ENCODE measurements around the gene ARHGAP15.

The ARHGAP15 gene

GRCh38 chr2:143550500-143550899, 421.3 kb downstream of the ARHGAP15 start:
- DNase-seq, result no peak

GRCh38 chr2:143551971-143552650, 422.9 kb downstream of the ARHGAP15 start:
- DNase-seq, result no peak

- no peak for DNase-seq
Measured at GRCh38 chr2:143553261-143553660, 424.0 kb downstream of the ARHGAP15 start.

DNA sequence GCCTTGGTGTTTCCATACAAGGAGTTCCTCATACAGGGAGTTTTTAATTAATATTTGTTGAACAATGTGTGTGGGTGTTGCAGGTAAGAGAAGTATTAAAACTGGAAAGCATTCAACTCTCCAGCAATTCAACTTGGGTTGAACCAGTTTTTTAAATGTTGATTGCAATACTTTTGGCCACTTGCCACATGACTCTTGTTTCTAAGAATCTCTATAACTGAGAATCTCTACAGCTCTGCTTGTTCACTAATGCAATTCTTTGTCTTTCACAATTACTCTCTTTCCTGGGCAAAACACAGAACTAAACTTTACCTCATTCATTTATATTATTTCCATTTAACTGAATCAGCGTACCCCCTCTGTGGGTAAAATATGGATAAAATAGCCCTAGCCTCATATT, 429.4 kb downstream of the ARHGAP15 start:
- DNase-seq, result no peak

DNA sequence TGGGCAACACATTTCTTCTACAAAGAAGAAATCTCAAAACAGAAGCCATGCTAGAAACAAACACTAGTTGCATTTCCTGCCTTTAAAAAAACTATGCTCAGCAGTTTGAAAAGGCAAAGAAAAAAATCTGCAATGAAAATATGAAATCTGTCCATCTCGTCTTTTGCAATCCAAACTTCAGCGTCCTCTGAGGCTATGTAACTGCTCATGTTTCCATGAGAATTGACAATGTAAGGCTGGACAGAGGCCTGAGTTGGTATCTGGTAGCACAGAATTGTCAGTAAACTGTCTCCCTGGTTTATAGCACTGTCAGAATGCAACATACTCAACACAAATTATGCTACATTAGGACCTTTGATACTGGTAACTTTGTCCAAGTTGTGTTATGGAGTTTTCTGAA, 429.9 kb downstream of the ARHGAP15 start:
- DNase-seq, result no peak

- DNase-seq, result no peak
Measured at GRCh38 chr2:143560724-143561123, 431.5 kb downstream of the ARHGAP15 start.

GRCh38 chr2:143564419-143564818, 435.2 kb downstream of the ARHGAP15 start:
- DNase-seq, result no peak

GRCh38 chr2:143571747-143572146, 442.5 kb downstream of the ARHGAP15 start:
- DNase-seq, result no peak

- DNase-seq, result no peak
Measured at GRCh38 chr2:143572421-143572820, 443.2 kb downstream of the ARHGAP15 start.

DNA sequence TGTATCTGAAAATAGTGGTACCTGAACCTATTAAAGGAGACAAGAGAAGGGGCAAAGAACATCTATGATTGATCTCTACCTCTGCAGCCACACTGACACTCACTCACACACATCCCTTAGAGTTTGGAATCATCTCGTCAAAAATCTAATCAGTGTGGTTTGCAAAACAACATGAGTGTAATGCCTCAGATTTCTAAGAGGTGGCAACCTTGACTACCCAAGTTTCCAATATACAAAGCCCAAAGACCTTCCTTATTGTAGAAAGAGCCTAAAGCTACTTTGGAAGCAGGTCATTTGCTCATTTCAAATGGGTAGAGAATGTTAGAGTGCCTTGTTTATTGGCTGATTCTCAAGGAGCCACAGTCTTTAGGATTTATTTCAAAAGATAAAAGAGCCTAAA, 444.9 kb downstream of the ARHGAP15 start:
- no peak for DNase-seq

DNA sequence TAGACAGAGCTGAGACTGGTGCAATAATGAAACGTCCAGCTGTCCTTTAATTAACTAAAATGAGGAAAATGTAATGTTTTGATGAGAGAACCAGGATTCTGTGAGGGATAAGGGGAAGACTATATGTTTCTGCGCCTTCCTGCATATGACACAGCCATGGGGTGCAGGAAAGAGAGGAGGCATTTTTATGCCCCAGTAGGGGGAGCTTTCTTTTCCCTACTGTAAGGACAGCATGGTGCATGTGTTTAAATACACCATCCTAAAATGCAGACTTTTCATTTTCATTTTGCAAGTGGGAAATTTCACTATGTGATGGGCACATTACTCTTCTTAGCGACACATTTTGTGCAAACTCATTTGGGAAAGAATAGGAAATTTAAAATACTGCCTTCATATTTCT, 446.1 kb downstream of the ARHGAP15 start:
- no peak for DNase-seq

DNA sequence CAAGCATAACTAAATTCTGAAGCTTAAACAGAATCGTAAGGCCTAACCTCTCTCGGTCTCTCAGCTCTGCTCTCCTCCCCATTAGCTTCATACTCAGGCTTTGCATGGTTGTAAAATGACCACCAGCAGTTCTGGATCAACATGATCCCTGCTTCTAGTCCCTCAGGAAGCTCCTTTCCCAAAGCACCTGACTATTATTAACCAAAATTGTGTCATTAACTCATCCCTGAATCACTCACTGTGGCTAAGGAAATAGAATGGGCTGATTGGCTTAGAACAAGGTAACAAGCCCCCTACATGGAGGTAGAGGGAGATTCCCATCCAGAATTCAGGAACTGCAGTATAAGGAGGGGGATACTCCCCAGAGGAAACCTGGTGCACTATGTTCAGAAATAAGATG, 448.3 kb downstream of the ARHGAP15 start:
- DNase-seq, result no peak

DNA sequence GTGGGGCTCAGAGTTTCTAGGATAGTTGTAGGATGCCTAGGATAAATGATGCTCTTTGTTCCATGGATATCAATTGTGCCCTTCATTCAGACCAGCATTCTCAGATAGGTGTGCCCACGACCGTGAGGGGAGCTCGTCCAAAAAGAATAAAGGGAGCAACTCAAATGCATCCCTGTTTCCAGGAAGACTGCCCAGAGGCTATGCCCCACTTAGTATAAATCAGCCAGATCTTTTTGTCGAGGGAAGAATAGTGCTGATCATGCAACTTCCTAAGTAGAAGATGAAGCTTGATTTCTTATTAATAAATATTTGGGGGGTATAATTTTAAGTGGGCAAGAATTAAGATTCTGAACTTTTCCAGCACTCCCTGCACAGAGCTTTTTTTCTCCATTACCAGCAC, 450.2 kb downstream of the ARHGAP15 start:
- DNase-seq, result no peak

- no peak for DNase-seq
Measured at GRCh38 chr2:143581134-143581533, 451.9 kb downstream of the ARHGAP15 start.

DNA sequence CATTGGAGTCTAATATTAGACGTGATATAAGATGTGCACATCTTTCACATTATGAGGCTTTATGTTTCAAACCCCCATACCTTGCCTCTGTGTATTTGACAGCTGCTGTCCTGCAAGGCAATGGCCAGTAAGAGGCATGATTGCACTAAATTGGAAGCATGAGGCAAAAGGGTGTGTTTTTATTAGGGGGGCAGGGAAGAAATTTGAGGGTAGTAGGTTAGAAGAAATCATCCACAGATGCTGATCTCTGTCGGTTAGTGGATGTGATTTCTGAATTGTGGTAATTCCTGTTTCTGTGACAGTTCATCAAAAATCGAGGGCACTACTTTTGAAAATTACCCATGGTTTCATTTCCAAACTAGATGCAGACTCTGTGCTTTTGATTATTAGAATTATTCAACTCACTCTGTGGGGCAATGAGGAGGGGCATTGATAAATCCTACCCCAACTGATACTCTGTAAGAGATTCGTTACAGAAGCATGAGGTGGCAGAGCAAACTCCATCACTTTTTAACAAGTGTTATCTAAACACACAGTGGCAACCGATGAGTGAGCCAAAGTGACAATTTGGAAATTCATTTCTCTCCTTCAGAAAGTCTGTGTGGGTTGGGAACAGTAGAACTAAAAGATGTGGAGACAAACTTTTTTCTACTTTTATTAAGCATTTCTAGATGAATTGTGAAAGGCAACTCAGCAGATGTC, 453.0 kb downstream of the ARHGAP15 start:
- DNase-seq, result no peak

GRCh38 chr2:143584936-143585335, 455.7 kb downstream of the ARHGAP15 start:
- DNase-seq, result no peak

- DNase-seq, result no peak
Measured at GRCh38 chr2:143586119-143586518, 456.9 kb downstream of the ARHGAP15 start.

GRCh38 chr2:143588746-143589145, 459.5 kb downstream of the ARHGAP15 start:
- DNase-seq, result no peak

GRCh38 chr2:143594161-143594560, 464.9 kb downstream of the ARHGAP15 start:
- no peak for DNase-seq

DNA sequence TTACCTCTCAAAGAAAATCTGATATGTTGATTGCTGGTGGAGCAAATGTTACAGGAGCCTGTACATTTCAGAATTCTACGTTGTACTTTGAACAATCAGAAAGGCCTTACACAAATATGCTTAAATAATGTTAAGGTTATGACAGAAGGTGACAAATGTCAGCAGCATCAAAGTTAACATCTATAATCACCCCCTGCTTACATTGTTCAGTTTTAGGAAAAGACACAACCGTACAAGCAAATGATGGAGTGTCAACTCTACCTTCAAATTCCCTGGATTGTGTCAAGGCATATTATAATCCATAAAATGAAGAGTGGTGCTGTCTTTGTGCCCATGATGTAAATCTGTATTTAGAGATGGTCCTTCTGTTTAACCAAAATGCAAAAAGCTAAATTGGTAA, 465.5 kb downstream of the ARHGAP15 start:
- DNase-seq, result no peak

- no peak for DNase-seq
Measured at GRCh38 chr2:143600116-143600515, 470.9 kb downstream of the ARHGAP15 start.

DNA sequence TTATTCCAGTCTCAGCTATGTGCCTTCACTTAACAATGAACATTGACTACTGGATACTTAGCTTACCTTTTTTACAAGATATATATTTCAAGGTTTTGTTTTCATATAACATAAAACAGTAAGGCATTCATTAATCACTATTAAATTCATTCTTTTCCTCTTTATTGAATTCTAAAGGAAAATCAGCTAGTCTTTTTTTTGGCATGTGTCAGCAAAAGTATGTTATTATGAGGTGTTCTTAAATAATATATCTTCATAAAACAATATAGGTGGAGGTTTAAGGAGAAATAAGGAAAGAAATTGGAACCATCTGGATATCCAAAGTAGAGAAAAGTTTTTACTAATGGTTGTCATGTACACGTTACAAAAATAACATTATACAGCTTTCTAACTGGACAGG, 472.6 kb downstream of the ARHGAP15 start:
- DNase-seq, result no peak

GRCh38 chr2:143603035-143603655, 473.9 kb downstream of the ARHGAP15 start:
- no peak for DNase-seq

DNA sequence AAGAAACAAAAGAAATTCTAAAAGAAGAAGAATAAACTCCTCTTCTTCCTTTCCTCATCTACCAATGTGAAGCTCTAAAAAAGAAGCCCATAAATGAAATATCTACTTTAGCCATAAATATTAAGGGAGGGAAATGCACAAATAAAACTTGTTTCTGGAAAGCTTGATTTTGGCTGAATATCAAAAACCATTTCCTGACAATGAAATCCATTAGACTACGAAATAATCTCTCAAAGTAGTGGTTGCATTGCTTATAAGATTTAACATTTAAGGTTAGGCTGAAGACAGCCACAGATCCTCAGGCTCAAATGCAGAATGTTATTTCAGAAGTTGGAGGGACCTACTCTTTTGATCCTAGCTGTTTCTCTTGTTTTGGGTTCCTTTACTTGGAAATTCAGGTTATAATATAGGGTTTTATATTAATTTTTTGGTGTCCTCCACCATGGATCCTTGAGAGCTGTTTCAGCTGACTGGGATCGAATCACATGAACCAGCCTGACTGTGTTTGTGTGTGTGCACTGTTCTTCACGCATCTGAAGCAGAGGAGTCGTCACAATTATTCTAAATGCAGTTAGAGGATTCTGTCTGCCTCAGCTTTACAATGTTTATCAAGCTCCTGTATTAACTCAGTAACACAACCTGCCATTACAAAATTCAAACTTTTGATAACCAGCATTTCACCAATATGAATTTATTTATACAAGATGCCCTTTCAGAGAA, 474.8 kb downstream of the ARHGAP15 start:
- no peak for DNase-seq
